Measurements from ENCODE around the gene IKBKG.

IKBKG gene

DNA sequence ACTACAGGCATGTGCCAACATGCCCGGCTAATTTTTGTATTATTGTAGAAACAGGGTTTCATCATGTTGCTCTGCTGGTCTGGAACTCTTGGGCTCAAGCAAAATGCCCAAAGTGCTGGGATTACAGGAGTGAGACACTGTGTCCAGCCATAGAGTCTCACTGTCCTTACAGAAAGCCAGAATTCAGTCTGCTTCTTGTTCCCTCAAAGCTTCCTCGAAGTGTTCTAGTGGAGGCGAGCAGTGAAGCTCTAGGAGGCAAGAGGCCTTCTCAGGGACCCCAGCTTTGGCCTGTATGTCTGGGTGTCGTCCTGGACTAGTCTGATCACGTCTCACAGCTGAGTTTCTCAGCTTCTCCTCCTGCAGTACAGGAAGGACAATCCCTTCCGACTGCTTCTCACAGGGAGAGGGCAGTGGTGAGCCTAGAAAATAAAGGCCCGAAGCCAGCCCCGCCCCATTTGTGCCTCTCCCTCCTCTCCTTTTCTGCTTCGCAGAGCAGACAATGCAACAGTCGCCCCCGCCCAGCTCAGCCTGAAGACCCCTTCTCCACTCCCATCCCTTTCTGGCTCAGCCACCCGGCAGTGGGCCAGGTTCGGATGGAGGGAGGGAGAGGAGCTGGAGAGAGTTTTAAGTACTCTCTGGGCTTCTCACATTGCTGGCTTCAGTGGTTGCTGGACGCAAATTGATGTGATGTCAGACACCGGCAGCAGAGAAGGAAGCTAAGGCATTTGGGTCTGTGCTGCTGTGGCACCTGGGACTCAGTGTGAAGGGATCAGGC lies 20.3 kb upstream of the IKBKG start:
- TF ChIP-seq, protein P1, sequence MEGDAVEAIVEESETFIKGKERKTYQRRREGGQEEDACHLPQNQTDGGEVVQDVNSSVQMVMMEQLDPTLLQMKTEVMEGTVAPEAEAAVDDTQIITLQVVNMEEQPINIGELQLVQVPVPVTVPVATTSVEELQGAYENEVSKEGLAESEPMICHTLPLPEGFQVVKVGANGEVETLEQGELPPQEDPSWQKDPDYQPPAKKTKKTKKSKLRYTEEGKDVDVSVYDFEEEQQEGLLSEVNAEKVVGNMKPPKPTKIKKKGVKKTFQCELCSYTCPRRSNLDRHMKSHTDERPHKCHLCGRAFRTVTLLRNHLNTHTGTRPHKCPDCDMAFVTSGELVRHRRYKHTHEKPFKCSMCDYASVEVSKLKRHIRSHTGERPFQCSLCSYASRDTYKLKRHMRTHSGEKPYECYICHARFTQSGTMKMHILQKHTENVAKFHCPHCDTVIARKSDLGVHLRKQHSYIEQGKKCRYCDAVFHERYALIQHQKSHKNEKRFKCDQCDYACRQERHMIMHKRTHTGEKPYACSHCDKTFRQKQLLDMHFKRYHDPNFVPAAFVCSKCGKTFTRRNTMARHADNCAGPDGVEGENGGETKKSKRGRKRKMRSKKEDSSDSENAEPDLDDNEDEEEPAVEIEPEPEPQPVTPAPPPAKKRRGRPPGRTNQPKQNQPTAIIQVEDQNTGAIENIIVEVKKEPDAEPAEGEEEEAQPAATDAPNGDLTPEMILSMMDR (IDR thresholded peaks at IDR 0.05; ENCODE audit: low read depth, low read length, missing control alignments) = peak; percentile 53
- DNase-seq (ENCODE audit: extremely low read depth, low read depth) = no peak
- H3K4me3 ChIP-seq (replicated peaks; ENCODE audit: low read depth, low read length) = no peak overlapping the region

DNA sequence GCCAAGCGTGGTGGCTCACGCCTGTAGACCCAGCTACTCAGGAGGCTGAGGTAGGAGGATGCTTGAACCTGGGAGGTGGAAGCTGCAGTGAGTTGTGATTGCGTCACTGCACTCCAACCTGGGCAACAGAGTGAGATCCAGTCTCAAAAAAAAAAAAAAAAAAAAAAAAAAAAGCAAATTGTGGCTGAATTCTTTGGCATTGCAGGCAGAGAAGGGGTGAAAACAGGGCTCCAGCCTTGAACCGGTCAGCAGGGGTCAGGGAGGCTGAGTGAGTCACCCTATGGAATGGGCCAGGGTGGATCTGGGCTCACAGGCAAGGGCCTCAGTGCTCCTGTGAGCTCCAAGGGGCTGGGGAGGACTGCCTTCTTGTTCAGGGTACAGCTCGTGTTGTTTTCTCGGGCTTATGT lies 18.2 kb upstream of the IKBKG start:
- no peak overlapping the region for H3K4me3 ChIP-seq (replicated peaks; ENCODE audit: low read depth, low read length)
- no peak for DNase-seq (ENCODE audit: extremely low read depth, low read depth)
- TF ChIP-seq, protein P1 (IDR thresholded peaks at IDR 0.05; ENCODE audit: low read depth, low read length, missing control alignments) = no peak

- TF ChIP-seq, protein P1 (IDR thresholded peaks at IDR 0.05; ENCODE audit: low read depth, low read length, missing control alignments) = no peak
- no peak overlapping the region for H3K4me3 ChIP-seq (replicated peaks; ENCODE audit: low read depth, low read length)
- no peak for DNase-seq (ENCODE audit: extremely low read depth, low read depth)
These were observed 17.1 kb upstream of the IKBKG start for GRCh38 chrX:154530286-154530685.

GRCh38 chrX:154531626-154532025 lies 15.8 kb upstream of the IKBKG start:
- no peak for DNase-seq (ENCODE audit: extremely low read depth, low read depth)
- TF ChIP-seq, protein P1 (IDR thresholded peaks at IDR 0.05; ENCODE audit: low read depth, low read length, missing control alignments) = no peak
- no peak overlapping the region for H3K4me3 ChIP-seq (replicated peaks; ENCODE audit: low read depth, low read length)

GRCh38 chrX:154532690-154533089 lies 14.7 kb upstream of the IKBKG start:
- DNase-seq (ENCODE audit: extremely low read depth, low read depth) = no peak
- TF ChIP-seq, protein P1 (IDR thresholded peaks at IDR 0.05; ENCODE audit: low read depth, low read length, missing control alignments) = no peak
- H3K4me3 ChIP-seq (replicated peaks; ENCODE audit: low read depth, low read length) = no peak overlapping the region

GRCh38 chrX:154534526-154535322 lies 12.7 kb upstream of the IKBKG start:
- DNase-seq (ENCODE audit: extremely low read depth, low read depth) = no peak

More at GRCh38 chrX:154534526-154535322, 12.7 kb upstream of the IKBKG start:
- no peak overlapping the region for H3K4me3 ChIP-seq (replicated peaks; ENCODE audit: low read depth, low read length)
- TF ChIP-seq, protein P1 (IDR thresholded peaks at IDR 0.05; ENCODE audit: low read depth, low read length, missing control alignments) = peak; percentile 92
